MM.1S (cell line): ENCODE measurements around the gene UFC1.

Source experiments
- DNase-seq: peaks from one replicate; pipeline ENCODE4 v3.0.0-alpha.2; 2015
- H2AFZ ChIP-seq: fragments of 300-600 bp; sonication (generic); 2 replicates; pipeline ENCODE4 v1.6.0; 2016; ENCODE audit warnings: antibody characterized with exemption, low read length
- H3F3A ChIP-seq: fragments of 300-600 bp; sonication (generic); 2 replicates; pipeline ENCODE4 v1.6.1; 2016; ENCODE audit warnings: mild to moderate bottlenecking, antibody characterized with exemption, low read length, moderate library complexity, mixed read lengths; ENCODE audit not compliant: insufficient read depth
- H3K27ac ChIP-seq: fragments of 300-600 bp; sonication (generic); 2 replicates; pipeline ENCODE4 v1.5.1; 2016; ENCODE audit warnings: mild to moderate bottlenecking, low read length
- H3K27me3 ChIP-seq: fragments of 300-600 bp; sonication (generic); replicated peaks from 2 replicates; pipeline ENCODE4 v1.6.0; 2016; ENCODE audit warnings: low read length; ENCODE audit not compliant: insufficient read depth
- H3K36me3 ChIP-seq: fragments of 300-600 bp; sonication (generic); replicated peaks from 2 replicates; pipeline ENCODE4 v1.6.1; 2016; ENCODE audit warnings: mild to moderate bottlenecking, low read length, mixed read lengths; ENCODE audit not compliant: insufficient read depth
- H3K4me1 ChIP-seq: fragments of 300-600 bp; sonication (generic); 2 replicates; pipeline ENCODE4 v1.6.1; 2016; ENCODE audit warnings: low read length, mixed read lengths
- H3K4me2 ChIP-seq: fragments of 300-600 bp; sonication (generic); 2 replicates; pipeline ENCODE4 v1.6.0; 2016; ENCODE audit warnings: low read depth, low read length
- H3K4me3 ChIP-seq: fragments of 300-600 bp; sonication (generic); 2 replicates; pipeline ENCODE4 v1.5.1; 2016; ENCODE audit warnings: low read length, mixed read lengths
- H3K79me2 ChIP-seq: fragments of 300-600 bp; sonication (generic); 2 replicates; pipeline ENCODE4 v1.6.1; 2016; ENCODE audit warnings: mixed run types, low read length, mixed read lengths
- H3K9ac ChIP-seq: fragments of 300-600 bp; sonication (generic); 2 replicates; pipeline ENCODE4 v1.6.1; 2016; ENCODE audit warnings: low read length, mixed read lengths
- H3K9me2 ChIP-seq: fragments of 300-600 bp; sonication (generic); replicated peaks from 2 replicates; pipeline ENCODE4 v1.6.1; 2016; ENCODE audit warnings: mild to moderate bottlenecking, low read length, mixed read lengths; ENCODE audit not compliant: insufficient read depth
- H3K9me3 ChIP-seq: fragments of 300-600 bp; sonication (generic); replicated peaks from 2 replicates; pipeline ENCODE4 v1.6.1; 2016; ENCODE audit warnings: mild to moderate bottlenecking, low read length, mixed read lengths; ENCODE audit not compliant: insufficient read depth
- H4K20me1 ChIP-seq: fragments of 300-600 bp; sonication (generic); 2 replicates; pipeline ENCODE4 v1.6.1; 2016; ENCODE audit warnings: mild to moderate bottlenecking, low read length, moderate library complexity, mixed read lengths; ENCODE audit not compliant: insufficient read depth
- CTCF ChIP-seq: fragments of 300-600 bp; sonication (generic); IDR thresholded peaks from 2 replicates; pipeline ENCODE4 v1.5.1; 2016; ENCODE audit warnings: antibody characterized with exemption, low read length, mixed read lengths
- EZH2 ChIP-seq: fragments of 300-600 bp; sonication (generic); optimal IDR thresholded peaks from 2 replicates; pipeline ENCODE3; 2017; ENCODE audit warnings: low read depth, mild to moderate bottlenecking, antibody characterized with exemption, low read length, mixed read lengths
- EZH2phosphoT487 ChIP-seq: fragments of 300-600 bp; sonication (generic); IDR thresholded peaks from 2 replicates; pipeline ENCODE4 v1.6.1; 2018; ENCODE audit warnings: antibody characterized with exemption, low read length

UFC1 gene

GRCh38 chr1:161198897-161199431, 45.2 kb downstream of the UFC1 start, which contains the start of gene ADAMTS4:
Gene ADAMTS4, minus strand, starts transcription at chr1:161199054. Its CDS starts 427 bp downstream, at chr1:161198627.
- Histone ChIP-seq H2AFZ (no peak within 1 kb of the TSS), H3K9ac (no peak within 1 kb of the TSS), H3K4me3 (no peak within 1 kb of the TSS), H3K4me1 (peaks cover 25% of the 10 kb centered on the region), H3K79me2 (peaks cover 22% of the 10 kb centered on the region), H3K9me2 (no peaks in the 10 kb centered on the region), H3K9me3 (no peaks in the 10 kb centered on the region), H3K4me2 (no peak within 1 kb of the TSS), H4K20me1 (no peaks in the 10 kb centered on the region), H3F3A (peaks cover 4% of the 10 kb centered on the region; the same call in 1 of the 2 replicates), H3K36me3 (no peaks in the 10 kb centered on the region), H3K27me3 (no peaks in the 10 kb centered on the region), H3K27ac (no peak within 1 kb of the TSS)
- no peak for TF ChIP-seq EZH2phosphoT487
- no peak for TF ChIP-seq CTCF
- no peak for TF ChIP-seq EZH2
- DNase-seq, result no peak

GRCh38 chr1:161199506-161200139, 45.8 kb downstream of the UFC1 start:
- H3K4me1 ChIP-seq, result peaks cover 25% of the 10 kb centered on the region
- no peaks in the 10 kb centered on the region for H3K36me3 ChIP-seq
- H4K20me1 ChIP-seq, result no peaks in the 10 kb centered on the region
- H3K4me2 ChIP-seq, result no peak overlapping the region
- TF ChIP-seq EZH2 (no peak), CTCF (no peak), EZH2phosphoT487 (no peak)
- DNase-seq, result no peak
- H3K27me3 ChIP-seq, result no peaks in the 10 kb centered on the region
- no peaks in the 10 kb centered on the region for H3K9me3 ChIP-seq
- H3F3A ChIP-seq, result peaks cover 4% of the 10 kb centered on the region; the same call in 1 of the 2 replicates
- H3K9ac ChIP-seq, result no peak overlapping the region
- no peak overlapping the region for H3K27ac ChIP-seq
- H3K79me2 ChIP-seq, result peaks cover 28% of the 10 kb centered on the region
- H2AFZ ChIP-seq, result no peak overlapping the region
- no peak overlapping the region for H3K4me3 ChIP-seq
- H3K9me2 ChIP-seq, result no peaks in the 10 kb centered on the region

- Histone ChIP-seq H3K27me3 (no peaks in the 10 kb centered on the region), H2AFZ (no peak overlapping the region), H3K9me2 (no peaks in the 10 kb centered on the region), H3K27ac (no peak overlapping the region), H3K9ac (no peak overlapping the region), H3K79me2 (peaks cover 37% of the 10 kb centered on the region), H3K4me1 (peaks cover 17% of the 10 kb centered on the region), H3K4me2 (no peak overlapping the region), H3K4me3 (no peak overlapping the region), H3K36me3 (no peaks in the 10 kb centered on the region), H4K20me1 (no peaks in the 10 kb centered on the region), H3F3A (no peaks in the 10 kb centered on the region; the same call in 1 of the 2 replicates), H3K9me3 (no peaks in the 10 kb centered on the region)
- TF ChIP-seq CTCF (no peak), EZH2phosphoT487 (no peak), EZH2 (no peak)
- DNase-seq, result no peak
Observed at GRCh38 chr1:161200421-161200991, 46.7 kb downstream of the UFC1 start.
